ACC112 (cell line): ENCODE results near the gene COL1A1.

Source experiments
- H2AFZ ChIP-seq: fragments of 200-600 bp; sonication (generic); one replicate; pipeline ENCODE4 v1.6.0; 2017; ENCODE audit warnings: antibody characterized with exemption, low read length; ENCODE audit not compliant: unreplicated experiment
- H3K27ac ChIP-seq: fragments of 200-600 bp; sonication (generic); 2 replicates; pipeline ENCODE4 v1.5.1; 2014; ENCODE audit warnings: low read depth, mild to moderate bottlenecking, antibody characterized with exemption, low read length, moderate library complexity
- H3K27me3 ChIP-seq: fragments of 200-600 bp; sonication (generic); 2 replicates; pipeline ENCODE4 v1.6.1; 2014; ENCODE audit warnings: mild to moderate bottlenecking, antibody characterized with exemption, low read length, moderate library complexity, mixed read lengths; ENCODE audit not compliant: insufficient read depth
- H3K36me3 ChIP-seq: fragments of 200-600 bp; sonication (generic); 2 replicates; pipeline ENCODE4 v1.6.1; 2016; ENCODE audit warnings: mild to moderate bottlenecking, antibody characterized with exemption, low read length, moderate library complexity, mixed read lengths; ENCODE audit not compliant: insufficient read depth
- H3K4me1 ChIP-seq: fragments of 200-600 bp; sonication (generic); one replicate; pipeline ENCODE4 v1.6.1; 2016; ENCODE audit warnings: low read length, mixed read lengths; ENCODE audit not compliant: insufficient read depth, unreplicated experiment, control insufficient read depth
- H3K4me3 ChIP-seq: fragments of 200-600 bp; sonication (generic); 2 replicates; pipeline ENCODE4 v1.5.1; 2014; ENCODE audit warnings: mild to moderate bottlenecking, low read depth, low read length
- H3K79me2 ChIP-seq: fragments of 200-600 bp; sonication (generic); one replicate; pipeline ENCODE4 v1.6.0; 2016; ENCODE audit warnings: low read length; ENCODE audit not compliant: control insufficient read depth, unreplicated experiment, insufficient read depth

The COL1A1 gene

DNA sequence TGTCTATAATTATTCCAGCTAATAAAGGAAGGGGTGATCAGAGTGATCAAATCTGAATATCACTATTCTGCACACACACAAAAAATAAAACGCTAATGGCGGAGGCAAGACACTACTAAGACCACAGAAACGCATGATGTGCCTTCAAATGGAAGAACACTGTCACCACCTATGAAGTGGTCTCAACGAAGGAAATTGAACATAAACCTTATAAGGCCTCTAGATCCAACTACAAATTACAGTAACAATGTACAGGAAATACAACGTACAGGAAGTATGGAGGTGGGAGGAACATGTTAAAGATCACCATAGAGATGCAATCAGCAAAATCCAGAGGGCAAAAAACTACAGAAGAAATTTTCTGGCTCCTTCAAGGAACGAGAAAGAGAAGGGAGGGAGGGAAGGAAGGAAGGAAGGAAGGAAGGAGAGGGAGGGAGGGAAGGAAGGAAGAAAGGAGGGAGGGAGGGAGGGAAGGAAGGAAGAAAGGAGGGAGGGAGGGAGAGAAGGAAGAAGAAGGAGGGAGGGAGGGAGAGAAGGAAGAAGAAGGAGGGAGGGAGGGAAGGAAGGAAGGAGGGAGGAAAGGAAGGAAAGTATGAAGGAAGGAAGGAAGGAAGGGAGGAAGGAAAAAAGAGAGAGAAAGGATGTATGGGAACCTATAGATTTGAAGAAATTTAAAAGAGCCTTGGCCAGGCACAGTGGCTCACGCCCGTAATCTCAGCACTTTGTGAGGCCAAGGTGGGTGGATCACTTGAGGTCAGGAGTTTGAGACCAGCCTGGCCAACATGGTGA lies 38.8 kb downstream of the COL1A1 start:
- H2AFZ ChIP-seq, result no peak overlapping the region
- H3K79me2 ChIP-seq, result no peaks in the 10 kb centered on the region
- no peaks in the 10 kb centered on the region for H3K36me3 ChIP-seq
- no peak overlapping the region for H3K4me3 ChIP-seq
- no peak overlapping the region for H3K27ac ChIP-seq
- H3K27me3 ChIP-seq, result no peaks in the 10 kb centered on the region
- H3K4me1 ChIP-seq, result peaks cover 4% of the 10 kb centered on the region

DNA sequence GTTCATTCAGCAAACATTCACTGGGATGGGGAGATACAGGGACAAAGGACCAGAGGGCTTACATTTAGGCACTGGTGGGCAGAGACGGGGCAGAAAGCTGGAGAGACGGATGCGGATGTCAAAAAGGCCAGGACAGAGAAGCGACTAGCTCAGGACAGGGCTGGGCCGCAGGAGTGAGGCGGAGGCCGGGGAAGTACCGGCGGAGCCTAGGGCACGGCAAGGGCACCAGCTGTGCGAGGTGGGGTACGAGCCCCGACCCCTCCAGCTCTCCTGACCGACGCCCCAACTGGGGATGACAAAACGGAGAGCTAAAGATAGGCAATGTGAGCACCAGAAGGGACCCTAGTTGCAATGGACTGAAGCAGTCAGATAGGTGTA lies 39.5 kb downstream of the COL1A1 start:
- no peaks in the 10 kb centered on the region for H3K36me3 ChIP-seq
- H3K27ac ChIP-seq, result no peak overlapping the region

DNA sequence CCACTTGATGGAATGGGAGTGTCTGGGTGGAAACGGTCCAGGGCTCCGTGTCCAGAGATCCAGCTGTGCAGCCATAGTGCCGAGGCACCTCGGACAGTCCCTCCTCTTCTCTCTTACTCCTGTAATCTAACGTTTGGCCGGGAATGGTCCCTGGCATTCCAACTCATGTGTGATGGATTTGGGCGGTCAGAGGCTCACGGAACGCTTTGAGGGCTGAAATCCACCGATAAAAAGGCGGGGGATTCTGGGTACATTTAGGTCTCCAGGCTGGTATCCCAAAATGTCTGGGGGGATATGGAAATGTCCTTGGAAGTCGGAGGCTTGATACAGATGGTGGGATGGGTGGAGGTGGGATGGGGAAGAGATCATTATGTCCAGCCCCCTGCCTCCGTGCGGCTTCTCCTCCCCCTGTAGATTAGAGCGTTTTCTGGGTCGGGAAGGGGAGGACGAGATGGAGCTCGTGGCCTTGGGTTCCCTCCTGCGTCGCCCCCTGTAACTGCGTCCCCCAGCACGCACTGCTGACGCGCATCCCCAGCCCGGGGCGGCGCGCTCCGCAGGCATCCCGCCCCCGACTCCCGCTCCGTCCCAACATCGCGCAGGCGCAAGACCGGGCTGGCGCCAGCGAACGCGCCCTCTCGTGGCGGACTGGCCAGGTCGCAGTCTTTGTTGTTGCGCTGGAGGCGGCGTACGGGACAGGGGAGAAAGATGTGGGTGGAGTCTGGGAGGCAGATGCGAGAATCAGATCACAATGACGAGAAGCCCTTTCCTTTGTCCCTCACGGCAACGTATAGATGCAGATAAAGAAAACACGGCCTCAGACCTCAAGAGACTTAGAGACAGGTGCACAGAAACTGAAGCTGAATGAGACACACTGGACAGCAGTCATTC lies 40.2 kb downstream of the COL1A1 start:
- H3K79me2 ChIP-seq, result no peaks in the 10 kb centered on the region
- peak overlapping the region; percentile 1; the same call in 1 of the 2 replicates for H3K27ac ChIP-seq
- H3K4me3 ChIP-seq, result peak overlapping the region; percentile 79
- H3K4me1 ChIP-seq, result peaks cover 4% of the 10 kb centered on the region
- no peaks in the 10 kb centered on the region for H3K27me3 ChIP-seq
- peak overlapping the region; percentile 78 for H2AFZ ChIP-seq
- H3K36me3 ChIP-seq, result no peaks in the 10 kb centered on the region

More for the DNA sequence above, 39.5 kb downstream of the COL1A1 start:
- Histone ChIP-seq H2AFZ (peak overlapping the region; percentile 51), H3K4me1 (peaks cover 4% of the 10 kb centered on the region), H3K4me3 (peak overlapping the region; percentile 79), H3K27me3 (no peaks in the 10 kb centered on the region), H3K79me2 (no peaks in the 10 kb centered on the region)

GRCh38 chr17:50157891-50158290 lies 43.5 kb downstream of the COL1A1 start:
- H3K27ac ChIP-seq, result no peak overlapping the region
- H3K4me1 ChIP-seq, result peaks cover 21% of the 10 kb centered on the region
- H3K36me3 ChIP-seq, result no peaks in the 10 kb centered on the region
- no peaks in the 10 kb centered on the region for H3K27me3 ChIP-seq
- no peak overlapping the region for H3K4me3 ChIP-seq
- no peak overlapping the region for H2AFZ ChIP-seq
- no peaks in the 10 kb centered on the region for H3K79me2 ChIP-seq

GRCh38 chr17:50155115-50155819 lies 46.2 kb downstream of the COL1A1 start:
- peaks cover 9% of the 10 kb centered on the region for H3K79me2 ChIP-seq
- H3K27ac ChIP-seq, result peak overlapping the region; percentile 41; the same call in 1 of the 2 replicates
- no peak overlapping the region for H3K4me3 ChIP-seq
- H3K36me3 ChIP-seq, result no peaks in the 10 kb centered on the region
- no peaks in the 10 kb centered on the region for H3K27me3 ChIP-seq
- peaks cover 25% of the 10 kb centered on the region for H3K4me1 ChIP-seq
- H2AFZ ChIP-seq, result peak overlapping the region; percentile 16

GRCh38 chr17:50154604-50155003 lies 46.8 kb downstream of the COL1A1 start:
- Histone ChIP-seq H3K36me3 (no peaks in the 10 kb centered on the region), H2AFZ (no peak overlapping the region), H3K4me1 (peaks cover 25% of the 10 kb centered on the region), H3K27me3 (no peaks in the 10 kb centered on the region), H3K79me2 (peaks cover 16% of the 10 kb centered on the region), H3K27ac (no peak overlapping the region), H3K4me3 (no peak overlapping the region)

DNA sequence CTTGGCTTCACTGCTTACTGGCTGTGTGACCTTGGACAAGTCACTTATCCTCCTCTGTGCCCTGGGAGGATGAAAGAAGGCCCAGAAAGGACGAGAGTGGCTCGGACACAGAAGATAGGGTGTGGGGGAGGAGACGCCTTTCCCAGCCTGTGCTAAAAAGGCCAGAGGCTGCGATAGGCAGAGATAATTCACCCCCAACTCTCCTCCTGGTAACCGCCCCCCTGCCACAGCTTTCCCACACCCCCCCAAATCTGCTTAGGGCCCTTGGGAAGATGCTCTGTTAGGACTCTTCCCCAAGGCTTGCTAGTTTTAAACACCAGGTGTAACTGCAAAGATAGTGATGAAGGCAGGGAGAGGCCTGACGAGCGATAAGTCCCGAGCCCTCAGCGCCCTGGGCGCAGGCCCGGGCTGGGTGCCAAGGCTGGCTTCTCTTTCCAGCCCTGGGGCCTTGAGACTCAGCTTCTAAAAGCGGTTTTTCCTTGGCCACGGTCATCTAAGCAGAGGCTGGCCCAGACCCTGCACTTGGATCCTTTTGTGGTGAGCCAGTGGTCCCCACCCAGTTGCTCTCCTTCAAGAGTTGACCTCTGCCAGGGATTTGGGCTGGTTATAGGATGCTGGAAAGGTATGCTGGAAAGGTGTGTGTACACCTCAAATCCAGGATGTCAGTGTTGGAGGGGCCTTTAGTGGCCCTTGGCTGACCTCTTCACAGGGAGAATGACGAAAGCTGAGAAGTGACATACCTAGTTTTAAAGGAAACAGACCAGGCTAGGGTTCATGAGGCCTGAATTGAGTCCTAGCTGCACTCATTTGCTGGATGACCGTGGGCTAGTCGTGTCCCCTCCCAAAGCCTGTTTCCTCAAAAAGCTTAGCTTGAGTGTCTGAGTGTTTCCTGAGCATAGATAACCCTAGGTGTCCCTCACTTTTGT lies 47.5 kb downstream of the COL1A1 start:
- Histone ChIP-seq H3K36me3 (no peaks in the 10 kb centered on the region), H3K27me3 (no peaks in the 10 kb centered on the region), H3K79me2 (peaks cover 22% of the 10 kb centered on the region), H2AFZ (no peak overlapping the region), H3K4me3 (no peak overlapping the region), H3K4me1 (peaks cover 25% of the 10 kb centered on the region), H3K27ac (no peak overlapping the region)

DNA sequence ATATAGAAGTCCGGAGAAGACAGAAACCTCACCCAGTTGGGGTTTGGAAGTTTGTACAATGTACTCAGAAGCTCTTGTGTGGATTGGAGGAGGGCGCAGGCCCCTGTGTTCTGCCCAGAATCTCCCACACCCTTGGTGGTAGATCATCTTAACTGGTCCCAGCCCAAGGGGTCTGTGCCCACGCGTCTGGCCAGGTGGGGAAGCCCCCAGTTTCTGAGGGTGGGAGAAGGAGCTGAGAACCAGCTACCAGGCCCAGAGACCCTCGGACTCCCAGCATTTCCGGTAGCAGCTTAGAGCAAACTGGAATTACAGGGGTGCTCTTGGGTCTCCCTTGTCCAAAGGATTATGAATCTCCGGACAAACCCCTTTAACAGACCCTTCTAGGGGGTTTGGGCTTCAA lies 48.7 kb downstream of the COL1A1 start:
- Histone ChIP-seq H2AFZ (no peak overlapping the region), H3K4me1 (peaks cover 28% of the 10 kb centered on the region), H3K4me3 (peak overlapping the region; percentile 95), H3K79me2 (peaks cover 33% of the 10 kb centered on the region), H3K36me3 (no peaks in the 10 kb centered on the region), H3K27me3 (no peaks in the 10 kb centered on the region), H3K27ac (peak overlapping the region; percentile 69)

GRCh38 chr17:50151937-50152547 lies 49.4 kb downstream of the COL1A1 start:
- peaks cover 35% of the 10 kb centered on the region for H3K4me1 ChIP-seq
- peaks cover 40% of the 10 kb centered on the region for H3K79me2 ChIP-seq
- H3K27ac ChIP-seq, result peak overlapping the region; percentile 69
- peak overlapping the region; percentile 95 for H3K4me3 ChIP-seq
- H2AFZ ChIP-seq, result peak overlapping the region; percentile 76
- H3K27me3 ChIP-seq, result no peaks in the 10 kb centered on the region
- H3K36me3 ChIP-seq, result no peaks in the 10 kb centered on the region
